GM23338 (cell line): ENCODE measurements around the gene ODAD4. TPM values are rescaled to one million over a fixed set of nuclear protein-coding genes. Genes with fewer than 3 reads are reported as not detected.

Experiments
- ATAC-seq: fragments of 200-7000 bp; cut with Tn5 transposase; 3 replicates; pipeline ENCODE4 v1.9.1; 2020
- DNase-seq: peaks from one replicate; pipeline ENCODE4 v3.0.0-alpha.2; 2015; ENCODE audit warnings: low spot score
- H2AFZ ChIP-seq: fragments of 200-600 bp; sonication (generic); 2 replicates; pipeline ENCODE4 v1.8.0; 2016; ENCODE audit warnings: antibody characterized with exemption, mild to moderate bottlenecking, moderate library complexity
- H3F3A ChIP-seq: fragments of 200-600 bp; sonication (generic); replicated peaks from 2 replicates; pipeline ENCODE4 v1.8.0; 2017; ENCODE audit warnings: antibody characterized with exemption, mixed run types, low read depth
- H3K27ac ChIP-seq: fragments of 200-600 bp; sonication (generic); 2 replicates; pipeline ENCODE4 v1.6.1; 2016; ENCODE audit warnings: low read depth
- H3K27me3 ChIP-seq: fragments of 200-600 bp; sonication (generic); 2 replicates; pipeline ENCODE4 v1.8.0; 2016; ENCODE audit warnings: mild to moderate bottlenecking, mixed run types, moderate library complexity; ENCODE audit not compliant: insufficient read depth
- H3K36me3 ChIP-seq: fragments of 200-600 bp; sonication (generic); 2 replicates; pipeline ENCODE4 v1.8.0; 2016; ENCODE audit warnings: mild to moderate bottlenecking; ENCODE audit not compliant: insufficient read depth
- H3K4me1 ChIP-seq: fragments of 200-600 bp; sonication (generic); 2 replicates; pipeline ENCODE4 v1.8.0; 2016; ENCODE audit warnings: mild to moderate bottlenecking, moderate library complexity; ENCODE audit not compliant: insufficient read depth
- H3K4me2 ChIP-seq: fragments of 200-600 bp; sonication (generic); 2 replicates; pipeline ENCODE4 v1.7.1; 2017; ENCODE audit warnings: mixed run types
- H3K4me3 ChIP-seq: fragments of 200-600 bp; sonication (generic); 2 replicates; pipeline ENCODE4 v1.6.1; 2016; ENCODE audit warnings: mixed run types
- H3K79me2 ChIP-seq: fragments of 200-600 bp; sonication (generic); replicated peaks from 2 replicates; pipeline ENCODE4 v1.8.0; 2017; ENCODE audit warnings: mild to moderate bottlenecking; ENCODE audit not compliant: insufficient read depth
- H3K9me2 ChIP-seq: fragments of 200-600 bp; sonication (generic); 2 replicates; pipeline ENCODE4 v1.8.0; 2017; ENCODE audit not compliant: insufficient read depth
- H4K20me1 ChIP-seq: fragments of 200-600 bp; sonication (generic); replicated peaks from 2 replicates; pipeline ENCODE4 v1.8.0; 2017; ENCODE audit warnings: mild to moderate bottlenecking; ENCODE audit not compliant: insufficient read depth
- H3K27ac Mint-ChIP-seq: 2 replicates; pipeline ENCODE4 v1.8.0; 2020; ENCODE audit warnings: inconsistent platforms, mild to moderate bottlenecking, moderate library complexity, mixed read lengths
- H3K27me3 Mint-ChIP-seq: 3 replicates; pipeline ENCODE4 v1.8.0; 2022; ENCODE audit warnings: low read depth, mild to moderate bottlenecking, moderate library complexity, mixed read lengths, inconsistent platforms; ENCODE audit not compliant: insufficient read depth, poor library complexity
- H3K36me3 Mint-ChIP-seq: 3 replicates; pipeline ENCODE4 v1.8.0; 2021; ENCODE audit warnings: low read depth, mild to moderate bottlenecking, inconsistent platforms, moderate library complexity, mixed read lengths
- H3K4me1 Mint-ChIP-seq: 3 replicates; pipeline ENCODE4 v1.8.0; 2020; ENCODE audit warnings: mild to moderate bottlenecking, inconsistent platforms, mixed read lengths
- H3K4me3 Mint-ChIP-seq: 3 replicates; pipeline ENCODE4 v1.8.0; 2021; ENCODE audit warnings: moderate library complexity, mild to moderate bottlenecking, inconsistent platforms, mixed read lengths
- H3K9me3 Mint-ChIP-seq: 3 replicates; pipeline ENCODE4 v1.8.0; 2020; ENCODE audit warnings: moderate library complexity, mild to moderate bottlenecking, inconsistent platforms, mixed read lengths
- CREB1 ChIP-seq: fragments of 250-450 bp; sonication (Bioruptor Pico); IDR thresholded peaks from 2 replicates; pipeline ENCODE4 v1.5.0; 2020; ENCODE audit warnings: low read depth, mild to moderate bottlenecking, moderate library complexity
- CTCF ChIP-seq, 2 experiments: fragments of 200-600 bp in 1 of 2; sonication (generic) in 1 of 2; conservative IDR thresholded peaks; 2 replicates each; pipeline versions ENCODE4 v1.5.1 to v1.6.1; 2016 to 2017; ENCODE audit warnings: antibody characterized with exemption in 2 of 2, low read depth in 2 of 2, mild to moderate bottlenecking in 2 of 2, moderate library complexity in 1 of 2
- ETS1 ChIP-seq: IDR thresholded peaks from 2 replicates; pipeline ENCODE4 v1.6.1; 2016; ENCODE audit warnings: antibody characterized with exemption
- EZH2 ChIP-seq: fragments of 200-600 bp; sonication (generic); IDR thresholded peaks from one replicate; pipeline ENCODE4 v1.8.0; 2017; ENCODE audit warnings: antibody characterized with exemption, mild to moderate bottlenecking, low read depth; ENCODE audit not compliant: unreplicated experiment
- EZH2phosphoT487 ChIP-seq: fragments of 200-600 bp; sonication (generic); IDR thresholded peaks from one replicate; pipeline ENCODE4 v1.8.1; 2018; ENCODE audit warnings: antibody characterized with exemption; ENCODE audit not compliant: unreplicated experiment
- JUNB ChIP-seq: IDR thresholded peaks from one replicate; pipeline ENCODE4 v1.6.1; 2016; ENCODE audit warnings: antibody characterized with exemption; ENCODE audit not compliant: unreplicated experiment
- NANOG ChIP-seq: IDR thresholded peaks from 2 replicates; pipeline ENCODE4 v1.6.1; 2016; ENCODE audit warnings: antibody characterized with exemption, borderline replicate concordance
- POLR2AphosphoS5 ChIP-seq: IDR thresholded peaks from 2 replicates; pipeline ENCODE4 v1.6.1; 2016; ENCODE audit warnings: antibody characterized with exemption, low read depth
- REST ChIP-seq: IDR thresholded peaks from one replicate; pipeline ENCODE4 v1.6.1; 2018; ENCODE audit warnings: antibody characterized with exemption; ENCODE audit not compliant: unreplicated experiment
- STAT1 ChIP-seq: IDR thresholded peaks from one replicate; pipeline ENCODE4 v1.6.1; 2016; ENCODE audit warnings: antibody characterized with exemption; ENCODE audit not compliant: unreplicated experiment
- ZNF114 ChIP-seq: fragments of 250-450 bp; sonication (Bioruptor Pico); IDR thresholded peaks from 2 replicates; pipeline ENCODE4 v1.5.0; 2020; ENCODE audit warnings: mild to moderate bottlenecking, moderate library complexity
- ZNF331 ChIP-seq: fragments of 250-450 bp; sonication (Bioruptor Pico); IDR thresholded peaks from 2 replicates; pipeline ENCODE4 v1.5.0; 2020; ENCODE audit warnings: low read depth, mild to moderate bottlenecking, moderate library complexity
- polyA plus RNA-seq: library from polyadenylated mRNA; unstranded; fragments of >200 nt; fragmentation: Nextera tagmentation; extraction: Ambion mirVana; gene quantifications from 2 replicates; pipeline ENCODE4 v1.2.1, GENCODE V29; 2016
- total RNA-seq: library from RNA; depleted of rRNA; stranded (reverse); fragments of >200 nt; shearing (Covaris generic); gene quantifications from 2 replicates; pipeline ENCODE4 v1.2.3, GENCODE V29; 2014

ODAD4 gene
- total and polyA plus RNA-seq, 2 experiments from 2014 or later, result 1.7 to 1.8 TPM

GRCh38 chr17:41925991-41926590 lies 4.3 kb upstream of the ODAD4 start (continued):
- TF ChIP-seq CTCF (conservative IDR thresholded peaks at IDR 0.05; ENCODE audit: low read depth in 2 of 2) (no peak), REST (no peak), STAT1 (no peak), EZH2 (no peak), NANOG (no peak)

GRCh38 chr17:41928693-41929251 lies 1.6 kb upstream of the ODAD4 start:
- H3K27ac ChIP-seq, result no peak overlapping the region
- peaks cover 14% of the 10 kb centered on the region for H3K4me1 Mint-ChIP-seq
- no peaks in the 10 kb centered on the region for H3K36me3 ChIP-seq
- H3K4me1 ChIP-seq, result peaks cover 6% of the 10 kb centered on the region; the same call in 1 of the 2 replicates
- no peak overlapping the region for H3K27ac Mint-ChIP-seq
- H3K4me3 ChIP-seq, result no peak overlapping the region
- peaks cover 3% of the 10 kb centered on the region; the same call in 1 of the 2 replicates for H3F3A ChIP-seq
- no peaks in the 10 kb centered on the region; the same call in 1 of the 2 replicates for H3K79me2 ChIP-seq
- peaks cover 21% of the 10 kb centered on the region for H3K27me3 Mint-ChIP-seq
- no peak for DNase-seq
- no peak overlapping the region for H3K4me2 ChIP-seq
- H3K36me3 Mint-ChIP-seq, result no peaks in the 10 kb centered on the region
- ATAC-seq, result no peak
- H3K9me3 Mint-ChIP-seq, result no peaks in the 10 kb centered on the region; the same call in 2 of the 3 replicates
- no peaks in the 10 kb centered on the region for H3K9me2 ChIP-seq
- H3K4me3 Mint-ChIP-seq, result peak overlapping the region; percentile 89
- H3K27me3 ChIP-seq, result no peaks in the 10 kb centered on the region
- H4K20me1 ChIP-seq, result no peaks in the 10 kb centered on the region; the same call in 1 of the 2 replicates
- H2AFZ ChIP-seq, result no peak overlapping the region
- TF ChIP-seq POLR2AphosphoS5 (no peak), NANOG (no peak), ZNF331 (CRISPR knock-in tag) (no peak), REST (no peak), ETS1 (no peak), STAT1 (no peak), JUNB (no peak), EZH2 (no peak), CREB1 (CRISPR knock-in tag) (no peak), EZH2phosphoT487 (no peak), ZNF114 (CRISPR knock-in tag) (no peak), CTCF (conservative IDR thresholded peaks at IDR 0.05; ENCODE audit: low read depth in 2 of 2) (no peak)
